ENCODE results near the gene ADCY3.

Gene ADCY3

DNA sequence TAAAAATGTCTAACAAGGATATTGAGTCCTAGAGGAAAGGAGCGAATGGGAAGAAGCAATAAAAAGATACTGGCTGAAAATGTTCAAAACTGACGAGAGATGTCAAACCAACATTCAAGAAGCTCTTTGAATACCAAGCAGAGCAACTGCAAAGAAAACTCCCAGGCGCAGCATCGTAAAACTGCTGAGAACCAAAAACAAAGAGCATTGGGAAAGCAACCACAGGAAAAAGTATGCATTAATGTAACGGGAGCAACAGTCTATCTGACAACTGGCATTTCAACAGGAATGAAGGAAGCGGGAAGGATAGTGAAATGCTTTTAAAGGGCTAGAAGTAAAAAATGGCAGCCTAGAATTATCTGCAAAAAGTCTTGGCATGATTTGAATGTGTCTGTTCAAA is 53.1 kb downstream of the ADCY3 start:
- TF ChIP-seq, protein P1, sequence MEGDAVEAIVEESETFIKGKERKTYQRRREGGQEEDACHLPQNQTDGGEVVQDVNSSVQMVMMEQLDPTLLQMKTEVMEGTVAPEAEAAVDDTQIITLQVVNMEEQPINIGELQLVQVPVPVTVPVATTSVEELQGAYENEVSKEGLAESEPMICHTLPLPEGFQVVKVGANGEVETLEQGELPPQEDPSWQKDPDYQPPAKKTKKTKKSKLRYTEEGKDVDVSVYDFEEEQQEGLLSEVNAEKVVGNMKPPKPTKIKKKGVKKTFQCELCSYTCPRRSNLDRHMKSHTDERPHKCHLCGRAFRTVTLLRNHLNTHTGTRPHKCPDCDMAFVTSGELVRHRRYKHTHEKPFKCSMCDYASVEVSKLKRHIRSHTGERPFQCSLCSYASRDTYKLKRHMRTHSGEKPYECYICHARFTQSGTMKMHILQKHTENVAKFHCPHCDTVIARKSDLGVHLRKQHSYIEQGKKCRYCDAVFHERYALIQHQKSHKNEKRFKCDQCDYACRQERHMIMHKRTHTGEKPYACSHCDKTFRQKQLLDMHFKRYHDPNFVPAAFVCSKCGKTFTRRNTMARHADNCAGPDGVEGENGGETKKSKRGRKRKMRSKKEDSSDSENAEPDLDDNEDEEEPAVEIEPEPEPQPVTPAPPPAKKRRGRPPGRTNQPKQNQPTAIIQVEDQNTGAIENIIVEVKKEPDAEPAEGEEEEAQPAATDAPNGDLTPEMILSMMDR (IDR thresholded peaks at IDR 0.05; ENCODE audit: insufficient read depth, low read depth, low read length, missing control alignments) = no peak
- no peak for DNase-seq (ENCODE audit: low read depth)
- no peak overlapping the region for H3K4me3 ChIP-seq (ENCODE audit: low read length)

DNA sequence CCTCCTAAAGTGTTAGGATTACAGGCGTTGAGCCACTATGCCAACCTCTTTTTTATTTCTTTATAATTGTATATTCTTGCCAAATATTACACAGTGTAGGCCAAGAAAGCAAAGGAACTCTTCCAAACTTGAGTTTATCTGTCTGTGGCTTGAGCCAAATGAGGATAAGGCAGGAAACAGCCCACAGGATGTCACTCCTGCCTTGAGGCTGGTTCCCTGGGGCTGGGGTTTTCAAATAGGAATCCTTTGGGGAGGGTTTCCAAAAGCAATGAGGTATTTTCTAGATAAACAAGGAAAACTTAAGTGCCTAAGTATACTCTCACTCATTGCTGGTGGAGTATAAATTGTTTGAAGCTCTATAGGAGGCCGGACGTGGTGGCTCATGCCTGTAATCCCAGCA is 56.4 kb downstream of the ADCY3 start:
- DNase-seq (ENCODE audit: low read depth) = no peak
- TF ChIP-seq, protein P1 (IDR thresholded peaks at IDR 0.05; ENCODE audit: insufficient read depth, low read depth, low read length, missing control alignments) = no peak
- H3K4me3 ChIP-seq (ENCODE audit: low read length) = no peak overlapping the region

DNA sequence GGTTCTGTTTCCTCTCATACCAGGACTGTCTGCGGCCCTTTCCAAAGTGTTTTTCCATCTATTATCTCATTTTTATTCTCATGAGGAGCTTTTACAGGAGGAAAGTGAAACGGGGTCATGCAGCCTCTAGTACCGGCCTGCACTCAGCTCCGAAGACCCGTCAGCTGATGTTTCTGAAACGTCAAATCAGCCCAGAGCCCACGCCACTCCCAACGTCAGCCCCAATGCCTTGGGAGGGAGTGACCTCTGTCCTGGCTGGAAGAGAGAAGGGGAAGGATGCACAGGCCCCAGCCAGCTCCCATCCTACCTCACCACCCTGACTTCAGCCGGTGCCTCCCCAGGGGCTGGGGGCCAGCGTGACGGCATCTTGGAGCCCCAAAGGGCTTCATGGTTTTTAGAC is 58.5 kb downstream of the ADCY3 start:
- TF ChIP-seq, protein P1 (IDR thresholded peaks at IDR 0.05; ENCODE audit: insufficient read depth, low read depth, low read length, missing control alignments) = no peak
- no peak for DNase-seq (ENCODE audit: low read depth)
- H3K4me3 ChIP-seq (ENCODE audit: low read length) = no peak overlapping the region

DNA sequence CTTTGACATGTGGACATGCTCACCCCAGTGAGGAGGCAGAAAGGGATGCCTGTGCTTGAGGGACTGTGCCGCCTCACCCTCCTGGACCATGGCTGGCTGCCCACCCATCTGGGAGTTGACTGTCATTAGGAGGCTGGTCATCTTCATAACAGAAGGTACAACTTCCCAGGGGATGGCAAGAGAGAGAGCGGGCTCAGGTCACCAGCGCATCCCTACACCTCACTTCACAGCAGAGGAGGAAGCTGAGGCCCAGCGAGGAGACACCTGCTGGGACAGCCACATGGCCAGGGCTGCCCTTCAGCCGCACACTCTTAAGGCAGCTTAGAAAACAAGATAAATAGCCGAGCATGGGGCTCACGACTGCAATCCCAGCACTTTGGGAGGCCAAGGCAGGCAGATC is 59.4 kb downstream of the ADCY3 start:
- TF ChIP-seq, protein P1 (IDR thresholded peaks at IDR 0.05; ENCODE audit: insufficient read depth, low read depth, low read length, missing control alignments) = no peak
- no peak overlapping the region for H3K4me3 ChIP-seq (ENCODE audit: low read length)
- DNase-seq (ENCODE audit: low read depth) = no peak

DNA sequence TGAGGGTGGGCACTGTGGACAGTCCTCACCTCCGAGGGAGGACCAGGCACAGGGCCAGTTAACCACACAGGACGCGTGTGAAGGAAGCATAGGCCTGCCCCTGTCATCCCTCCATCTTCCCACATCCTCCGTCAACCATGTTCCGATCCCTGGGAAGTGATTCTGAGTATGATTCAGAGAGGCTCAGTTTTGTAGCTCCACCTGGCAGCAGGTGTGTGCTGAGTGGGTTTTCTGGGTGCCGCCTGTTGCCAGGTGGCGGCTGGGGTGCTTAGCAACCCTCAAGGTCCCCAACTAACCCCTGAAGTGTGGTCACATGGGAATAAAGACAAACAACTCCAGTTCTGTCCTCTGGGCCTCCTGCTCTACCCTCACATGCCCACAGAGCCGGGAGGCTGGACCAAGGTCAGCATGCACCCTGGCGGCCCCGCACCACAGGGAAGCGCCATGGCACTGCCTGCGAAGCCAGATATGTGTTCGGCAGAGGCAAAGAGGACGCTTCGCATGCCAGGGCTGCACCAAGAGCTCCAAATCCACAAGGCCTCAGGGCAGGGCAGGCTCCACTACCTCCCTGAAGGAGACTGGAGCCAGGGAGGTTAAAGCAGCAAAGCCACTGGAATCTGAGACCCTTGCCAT is 60.0 kb downstream of the ADCY3 start:
- TF ChIP-seq, protein P1 (IDR thresholded peaks at IDR 0.05; ENCODE audit: insufficient read depth, low read depth, low read length, missing control alignments) = no peak
- H3K4me3 ChIP-seq (ENCODE audit: low read length) = no peak overlapping the region
- no peak for DNase-seq (ENCODE audit: low read depth)

DNA sequence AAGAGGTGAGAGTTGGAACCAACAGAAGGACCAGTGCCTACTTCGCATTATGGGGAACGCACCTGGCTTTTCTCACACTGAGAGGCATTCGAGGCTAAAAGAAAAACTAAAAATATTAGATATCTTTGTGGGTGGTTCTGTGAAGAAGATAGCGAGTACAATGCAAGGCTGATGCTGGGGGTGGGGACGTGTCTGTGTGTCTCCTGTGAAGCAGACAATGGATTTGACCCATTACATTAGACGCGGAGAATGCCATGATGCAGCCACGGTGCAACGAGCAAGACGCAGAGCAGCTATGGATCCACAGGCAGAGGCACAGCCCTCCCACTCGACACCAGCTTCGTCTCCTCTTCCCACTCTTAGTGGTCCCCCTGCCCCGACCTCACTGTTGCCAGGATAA is 61.0 kb downstream of the ADCY3 start:
- TF ChIP-seq, protein P1 (IDR thresholded peaks at IDR 0.05; ENCODE audit: insufficient read depth, low read depth, low read length, missing control alignments) = no peak

DNA sequence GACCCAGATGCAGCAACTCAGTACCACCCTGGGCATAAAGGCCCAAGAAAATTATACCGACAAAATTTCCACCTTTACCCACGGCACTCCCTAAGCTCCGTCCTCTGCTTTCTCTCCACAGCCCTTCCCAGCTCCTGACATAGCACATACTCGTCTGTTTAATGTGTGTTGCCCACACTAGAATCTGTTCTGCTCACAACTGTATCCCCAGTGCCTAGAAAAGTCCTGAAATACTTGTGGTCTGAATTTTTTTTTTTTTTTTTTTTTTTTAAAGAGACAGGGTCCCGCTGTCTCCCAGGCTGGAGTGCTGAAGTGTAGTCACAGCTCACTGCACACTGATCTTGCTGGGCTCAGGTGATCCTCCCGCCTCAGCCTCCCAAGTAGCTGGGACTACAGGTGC is 62.3 kb downstream of the ADCY3 start:
- TF ChIP-seq, protein P1 (IDR thresholded peaks at IDR 0.05; ENCODE audit: insufficient read depth, low read depth, low read length, missing control alignments) = no peak
- no peak overlapping the region for H3K4me3 ChIP-seq (ENCODE audit: low read length)
- no peak for DNase-seq (ENCODE audit: low read depth)

More for the DNA sequence above, 61.0 kb downstream of the ADCY3 start:
- H3K4me3 ChIP-seq (ENCODE audit: low read length) = no peak overlapping the region
- DNase-seq (ENCODE audit: low read depth) = no peak

Data from epithelial cell of esophagus (primary cell).